Mucosa of descending colon (tissue), 3 donors: ENCODE measurements around the gene DNAH2. TPM values are rescaled to one million over a fixed set of nuclear protein-coding genes. Genes with fewer than 3 reads are reported as not detected.
A peak's percentile ranks its signal among the peaks of the same experiment; 100 is the strongest.

Source experiments
- ATAC-seq: fragments of 200-7000 bp; cut with Tn5 transposase; one replicate; pipeline ENCODE4 v1.9.1; 2020; ENCODE audit warnings: mild to moderate bottlenecking, moderate library complexity
- DNase-seq, 3 donors: peaks; one replicate each; pipeline ENCODE4 v3.0.0-alpha.2; 2020
- H3K36me3 ChIP-seq: fragments of 200-600 bp; one replicate; pipeline ENCODE4 v1.8.0; 2021; ENCODE audit warnings: low read depth, mild to moderate bottlenecking
- H3K4me1 ChIP-seq: fragments of 200-600 bp; one replicate; pipeline ENCODE4 v1.8.0; 2021; ENCODE audit warnings: low read depth, mild to moderate bottlenecking
- H3K4me3 ChIP-seq: fragments of 200-600 bp; one replicate; pipeline ENCODE4 v1.8.0; 2021; ENCODE audit warnings: mild to moderate bottlenecking
- H3K9me3 ChIP-seq: fragments of 200-600 bp; one replicate; pipeline ENCODE4 v1.8.0; 2021; ENCODE audit warnings: mild to moderate bottlenecking
- intact Hi-C, 2 donors: fragments of 100-400 bp; cut with DNase I in 1 of 2; cut with micrococcal nuclease in 1 of 2; formaldehyde crosslinking; loops; one replicate each; pipeline versions ENCODE4 v1.11.0 to v1.11.1; 2022; cut with DNase I, micrococcal nuclease
- long read RNA-seq, 2 donors: library from polyadenylated mRNA; unstranded; transcript quantifications; one replicate each; pipeline ENCODE4 v2.0.0, GENCODE V29; 2019 to 2021
- total RNA-seq, 3 donors: library from RNA; stranded (reverse); fragmentation: NEBNext Ultra II Directional in 2 of 3; extraction: Animal tissue kit (Norgen Biotek cat#: 25700) in 2 of 3; gene quantifications; one replicate each; pipeline versions ENCODE4 v1.2.1 to v1.2.4, GENCODE V29; 2021 to 2023
- TF ChIP-seq, protein P1 (sequence below): fragments of 200-600 bp; IDR thresholded peaks from one replicate; pipeline ENCODE4 v1.8.0; 2022; ENCODE audit warnings: antibody characterized with exemption, mild to moderate bottlenecking
- donor health status: DM: no; HTN: no; CAD: no; lungs with moderate emphysema.
- donor health status: DM: no; HTN: no; CAD: no.
- donor health status: DM: no; HTN: yes; CAD: no.

The DNAH2 gene
- under 1 TPM; 0.19 to 0.70 (median 0.29) TPM for total RNA-seq
- long read RNA-seq, donor 1, result 0 reads
- long read RNA-seq, donor 2, partial matches to known transcripts, result 0 of 1 reads
- long read RNA-seq, donor 2, other reads (novel, unspliced or antisense), result 1 of 1 reads

DNA sequence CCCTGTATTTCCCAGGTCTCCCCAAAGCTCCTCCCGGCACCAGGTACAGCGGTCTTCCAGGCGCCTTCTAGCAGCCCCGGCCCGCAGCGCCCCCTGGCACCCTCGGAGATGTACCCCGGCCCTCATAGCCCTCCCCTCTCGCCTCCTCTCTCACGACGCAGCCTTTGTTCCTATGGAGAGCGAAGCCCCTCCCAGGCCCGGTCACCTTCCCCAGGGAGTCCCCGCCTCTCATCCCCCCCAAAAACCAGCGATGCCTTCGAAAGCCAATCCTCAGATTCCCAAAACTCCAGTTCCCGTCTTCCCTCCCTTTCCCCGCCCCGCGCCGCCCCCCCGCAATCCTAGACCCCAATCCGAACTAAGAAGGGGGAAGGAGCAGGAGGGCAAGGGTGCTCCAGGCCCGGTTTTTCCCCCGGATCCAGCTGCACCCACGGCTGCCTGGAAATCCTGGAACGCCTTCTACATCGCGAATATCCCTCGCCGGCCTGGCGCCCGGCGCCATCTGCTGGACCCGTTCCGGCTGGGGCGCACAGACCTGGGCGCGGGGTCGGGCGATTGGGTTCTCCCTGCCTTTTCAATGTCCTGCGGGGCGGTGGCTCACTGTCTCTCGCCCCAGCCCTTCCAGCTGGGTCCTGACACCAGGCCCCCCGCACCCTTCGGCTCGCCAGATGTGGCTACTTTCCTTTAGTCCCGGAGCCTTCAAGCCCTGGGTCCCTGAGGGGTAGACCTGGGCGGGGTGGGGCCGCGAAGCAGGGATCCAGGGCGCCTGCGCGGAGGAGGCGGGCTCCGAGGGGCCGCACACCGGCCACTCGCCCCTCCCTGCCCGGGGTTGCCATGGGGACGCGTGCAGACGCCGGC, at the start of gene DNAH2:
Gene DNAH2 (plus strand): TSS at position 844 of the 855 bp plus-strand sequence. CDS start 1,991 bp downstream, outside the sequence.
- peak; percentile 89 for ATAC-seq
- Histone ChIP-seq H3K9me3 (no peaks in the 10 kb centered on the region), H3K4me3 (peak within 1 kb of the TSS; percentile 7), H3K36me3 (no peaks in the 10 kb centered on the region), H3K4me1 (peaks cover 14% of the 10 kb centered on the region)
- intact Hi-C loops, result no loop called here
- DNase-seq, result peak; percentile 70 to 79 (median 74)
- TF ChIP-seq, protein P1, sequence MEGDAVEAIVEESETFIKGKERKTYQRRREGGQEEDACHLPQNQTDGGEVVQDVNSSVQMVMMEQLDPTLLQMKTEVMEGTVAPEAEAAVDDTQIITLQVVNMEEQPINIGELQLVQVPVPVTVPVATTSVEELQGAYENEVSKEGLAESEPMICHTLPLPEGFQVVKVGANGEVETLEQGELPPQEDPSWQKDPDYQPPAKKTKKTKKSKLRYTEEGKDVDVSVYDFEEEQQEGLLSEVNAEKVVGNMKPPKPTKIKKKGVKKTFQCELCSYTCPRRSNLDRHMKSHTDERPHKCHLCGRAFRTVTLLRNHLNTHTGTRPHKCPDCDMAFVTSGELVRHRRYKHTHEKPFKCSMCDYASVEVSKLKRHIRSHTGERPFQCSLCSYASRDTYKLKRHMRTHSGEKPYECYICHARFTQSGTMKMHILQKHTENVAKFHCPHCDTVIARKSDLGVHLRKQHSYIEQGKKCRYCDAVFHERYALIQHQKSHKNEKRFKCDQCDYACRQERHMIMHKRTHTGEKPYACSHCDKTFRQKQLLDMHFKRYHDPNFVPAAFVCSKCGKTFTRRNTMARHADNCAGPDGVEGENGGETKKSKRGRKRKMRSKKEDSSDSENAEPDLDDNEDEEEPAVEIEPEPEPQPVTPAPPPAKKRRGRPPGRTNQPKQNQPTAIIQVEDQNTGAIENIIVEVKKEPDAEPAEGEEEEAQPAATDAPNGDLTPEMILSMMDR, result peak; percentile 17

DNA sequence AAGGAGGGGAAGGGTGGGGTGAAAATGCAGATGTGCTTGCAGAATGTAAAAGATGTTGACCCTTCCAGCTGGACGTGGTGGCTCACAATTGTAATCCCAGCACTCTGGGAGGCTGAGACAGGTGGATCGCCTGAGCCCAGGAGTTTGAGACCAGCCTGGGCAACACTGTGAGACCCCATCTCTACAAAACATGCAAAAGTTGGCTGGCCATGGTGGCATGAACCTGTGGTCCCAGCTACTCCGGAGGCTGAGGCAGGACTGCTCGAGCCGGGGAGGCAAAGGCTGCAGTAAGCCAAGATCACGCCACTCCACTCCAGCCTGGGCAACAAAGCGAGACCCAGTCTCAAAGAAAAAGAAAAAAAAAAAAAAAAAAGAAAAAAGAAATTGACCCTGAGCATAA, 49.1 kb upstream of the DNAH2 start:
- intact Hi-C loops, result no loop called here
- ATAC-seq (no peak), DNase-seq (no peak)
- TF ChIP-seq, protein P1, result no peak
- H3K9me3 ChIP-seq, result peaks cover 4% of the 10 kb centered on the region
- peaks cover 10% of the 10 kb centered on the region for H3K36me3 ChIP-seq
- no peaks in the 10 kb centered on the region for H3K4me1 ChIP-seq
- H3K4me3 ChIP-seq, result no peak overlapping the region

DNA sequence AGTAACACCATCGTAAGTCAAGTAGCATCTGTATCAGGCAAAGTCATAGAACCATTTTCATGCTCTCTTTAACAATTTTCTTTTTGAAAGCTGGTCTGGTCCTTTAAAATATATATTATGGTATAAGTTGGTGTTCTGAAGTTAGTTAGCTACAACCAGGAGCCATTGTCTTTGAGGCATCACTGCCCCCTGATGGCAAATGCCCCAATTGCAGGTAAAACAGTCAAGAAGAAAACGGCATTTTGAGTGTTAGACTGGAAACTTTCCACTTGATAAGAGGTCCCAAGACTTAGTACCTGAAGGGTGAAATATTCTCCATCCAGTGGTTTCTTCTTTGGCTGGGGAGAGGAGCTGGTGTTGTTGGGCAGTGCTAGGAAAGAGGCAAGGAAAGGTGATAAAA, 44.3 kb upstream of the DNAH2 start:
- H3K9me3 ChIP-seq, result peaks cover 9% of the 10 kb centered on the region
- ATAC-seq, result no peak
- TF ChIP-seq, protein P1, result no peak
- DNase-seq, result peak in 1 of 3 donors; percentile 63
- no peaks in the 10 kb centered on the region for H3K4me1 ChIP-seq
- peaks cover 20% of the 10 kb centered on the region for H3K36me3 ChIP-seq
- intact Hi-C loops, result no loop called here
- no peak overlapping the region for H3K4me3 ChIP-seq

GRCh38 chr17:7674934-7675333, 42.6 kb upstream of the DNAH2 start:
- DNase-seq (no peak), ATAC-seq (no peak)
- Histone ChIP-seq H3K36me3 (peaks cover 14% of the 10 kb centered on the region), H3K9me3 (peaks cover 9% of the 10 kb centered on the region), H3K4me1 (no peaks in the 10 kb centered on the region), H3K4me3 (no peak overlapping the region)
- TF ChIP-seq, protein P1, result no peak
- intact Hi-C loops, result no loop called here

GRCh38 chr17:7676533-7676932, 41.0 kb upstream of the DNAH2 start:
- DNase-seq, result no peak
- Histone ChIP-seq H3K4me1 (no peaks in the 10 kb centered on the region), H3K36me3 (peaks cover 14% of the 10 kb centered on the region), H3K4me3 (no peak overlapping the region), H3K9me3 (peaks cover 9% of the 10 kb centered on the region)
- intact Hi-C loops, result no loop called here
- TF ChIP-seq, protein P1, result no peak
- ATAC-seq, result no peak
